Upper lobe of left lung (tissue), 6 donors: ENCODE measurements around the gene ZNF628. TPM values are rescaled to one million over a fixed set of nuclear protein-coding genes. Genes with fewer than 3 reads are reported as not detected.

Source experiments
- ATAC-seq, 2 donors: fragments of 200-7000 bp; cut with Tn5 transposase; one replicate each; pipeline ENCODE4 v1.9.1; 2022; ENCODE audit warnings: mild to moderate bottlenecking in 2 of 2, moderate library complexity in 2 of 2; ENCODE audit not compliant: low FRiP score in 2 of 2
- DNase-seq, 2 donors: peaks; one replicate each; pipeline ENCODE4 v3.0.0-alpha.2; 2019 to 2020
- H3K27ac ChIP-seq, 4 donors: fragments of 200-600 bp; sonication (generic); one replicate each; pipeline ENCODE4 v1.5.1; 2016 to 2019
- H3K27me3 ChIP-seq, 4 donors: fragments of 200-600 bp; sonication (generic); one replicate each; pipeline ENCODE4 v1.5.1; 2017 to 2019
- H3K36me3 ChIP-seq, 4 donors: fragments of 200-600 bp; sonication (generic); one replicate each; pipeline ENCODE4 v1.5.1; 2016 to 2019
- H3K4me1 ChIP-seq, 4 donors: fragments of 200-600 bp; sonication (generic); one replicate each; pipeline ENCODE4 v1.5.1; 2018 to 2019
- H3K4me3 ChIP-seq, 4 donors: fragments of 200-600 bp; sonication (generic); one replicate each; pipeline ENCODE4 v1.5.1; 2017 to 2019; ENCODE audit warnings: mild to moderate bottlenecking in 2 of 4, moderate library complexity in 1 of 4
- H3K9me3 ChIP-seq, 4 donors: fragments of 200-600 bp; sonication (generic); one replicate each; pipeline ENCODE4 v1.5.1; 2018 to 2019
- CTCF ChIP-seq, 6 experiments: fragments of 450-650 bp in 4 of 6; fragments of 200-600 bp in 2 of 6; sonication (generic) in 2 of 6; IDR thresholded peaks; one replicate each; pipeline ENCODE4 v1.5.1; 2016 to 2019; ENCODE audit warnings: antibody characterized with exemption in 6 of 6
- EP300 ChIP-seq, 4 donors: sonication (generic); formaldehyde crosslinking; IDR thresholded peaks; one replicate each; pipeline ENCODE4 v1.5.1; 2017; ENCODE audit warnings: antibody characterized with exemption in 4 of 4, control low read depth in 2 of 4
- POLR2A ChIP-seq, 4 donors: fragments of 450-650 bp; IDR thresholded peaks; one replicate each; pipeline ENCODE4 v1.5.1; 2016 to 2017; ENCODE audit warnings: antibody characterized with exemption in 4 of 4, mild to moderate bottlenecking in 2 of 4
- POLR2AphosphoS5 ChIP-seq, 2 donors: sonication (generic); formaldehyde crosslinking; IDR thresholded peaks; one replicate each; pipeline ENCODE4 v1.5.1; 2017; ENCODE audit warnings: antibody characterized with exemption in 2 of 2
- WGBS, 2 donors: methylation state at CpG; one replicate each; pipeline ENCODE4 v1.1.5; 2017 to 2018; 5-methylcytosine and 5-hydroxymethylcytosine counted together
- total RNA-seq, 6 donors: library from RNA; depleted of rRNA in 4 of 6; stranded (reverse); fragments of >200 nt in 4 of 6; gene quantifications; one replicate each; pipeline versions ENCODE4 v1.1.0 to v1.2.1, GENCODE V29; 2016 to 2021
- donor health status: DM: no; HTN: no; CAD: no; lungs with moderate emphysema.
- donor health status: DM: no; HTN: yes; CAD: no; lungs with severe emphysema.

The ZNF628 gene
- total RNA-seq, 6 donors from 2014 or later: 9.9 to 32.1 (median 12.4) TPM

GRCh38 chr19:55464039-55464661, 12.3 kb upstream of the ZNF628 start:
- H3K27ac ChIP-seq: no peak overlapping the region
- no peak for ATAC-seq
- 56 to 76% methylated on average over 9 to 21 of the region's 23 CpGs for whole genome bisulfite sequencing, 2 donors
- no peaks in the 10 kb centered on the region for H3K36me3 ChIP-seq
- DNase-seq: peak in 1 of 2 donors; percentile 79
- no peak overlapping the region for H3K4me3 ChIP-seq
- H3K27me3 ChIP-seq: no peaks in the 10 kb centered on the region
- TF ChIP-seq POLR2A (IDR thresholded peaks at IDR 0.05): no peak
- TF ChIP-seq CTCF (IDR thresholded peaks at IDR 0.05): no peak
- no peak for TF ChIP-seq EP300 (IDR thresholded peaks at IDR 0.05)
- no peak for TF ChIP-seq POLR2AphosphoS5 (IDR thresholded peaks at IDR 0.05)
- H3K9me3 ChIP-seq: no peaks in the 10 kb centered on the region
- peaks cover 30 to 35% (median 33%) of the 10 kb centered on the region in 4 donors for H3K4me1 ChIP-seq

- Histone ChIP-seq H3K27me3 (no peaks in the 10 kb centered on the region), H3K36me3 (no peaks in the 10 kb centered on the region), H3K27ac (no peak within 1 kb of the TSS), H3K9me3 (no peaks in the 10 kb centered on the region), H3K4me1 (peaks cover 27 to 34% (median 29%) of the 10 kb centered on the region in 4 donors), H3K4me3 (no peak within 1 kb of the TSS)
- 78 to 87% methylated on average over 12 to 14 of the region's 14 CpGs for WGBS, 2 donors
- DNase-seq: no peak
- TF ChIP-seq CTCF (IDR thresholded peaks at IDR 0.05) (no peak), EP300 (IDR thresholded peaks at IDR 0.05) (no peak), POLR2AphosphoS5 (IDR thresholded peaks at IDR 0.05) (no peak), POLR2A (IDR thresholded peaks at IDR 0.05) (no peak)
- ATAC-seq: no peak
These were observed 11.8 kb upstream of the ZNF628 start, which contains the start of gene C19orf85 for GRCh38 chr19:55464662-55465054. C19orf85 (minus strand) TSS chr19:55464751; CDS start chr19:55464554, 197 bp downstream.

GRCh38 chr19:55465460-55466240, 10.8 kb upstream of the ZNF628 start:
- H3K9me3 ChIP-seq: no peaks in the 10 kb centered on the region
- DNase-seq (peak in 1 of 2 donors; percentile 16), ATAC-seq (no peak)
- no peaks in the 10 kb centered on the region for H3K27me3 ChIP-seq
- no peak overlapping the region for H3K27ac ChIP-seq
- TF ChIP-seq POLR2AphosphoS5 (IDR thresholded peaks at IDR 0.05): no peak
- TF ChIP-seq EP300 (IDR thresholded peaks at IDR 0.05): no peak
- no peak for TF ChIP-seq POLR2A (IDR thresholded peaks at IDR 0.05)
- no peak for TF ChIP-seq CTCF (IDR thresholded peaks at IDR 0.05)
- peaks cover 18 to 24% (median 20%) of the 10 kb centered on the region in 4 donors for H3K4me1 ChIP-seq
- 72 to 80% methylated on average over 11 of the region's 11 CpGs for WGBS, 2 donors
- H3K4me3 ChIP-seq: no peak overlapping the region
- H3K36me3 ChIP-seq: no peaks in the 10 kb centered on the region

GRCh38 chr19:55466241-55466614, 10.2 kb upstream of the ZNF628 start:
- 73 to 97% methylated on average over 4 of the region's 4 CpGs for WGBS, 2 donors
- Histone ChIP-seq H3K27me3 (no peaks in the 10 kb centered on the region), H3K4me1 (peaks cover 13 to 18% (median 15%) of the 10 kb centered on the region in 4 donors), H3K36me3 (no peaks in the 10 kb centered on the region), H3K4me3 (no peak overlapping the region), H3K9me3 (no peaks in the 10 kb centered on the region), H3K27ac (no peak overlapping the region)
- ATAC-seq: no peak
- no peak for DNase-seq
- TF ChIP-seq CTCF (IDR thresholded peaks at IDR 0.05) (no peak), POLR2A (IDR thresholded peaks at IDR 0.05) (no peak), POLR2AphosphoS5 (IDR thresholded peaks at IDR 0.05) (no peak), EP300 (IDR thresholded peaks at IDR 0.05) (no peak)
